ENCODE results near the gene FCRL4. TPM values are rescaled to one million over a fixed set of nuclear protein-coding genes. Genes with fewer than 3 reads are reported as not detected.

FCRL4 gene
- total and polyA plus RNA-seq, 2 of the 4 experiments (the other 2 are of a cell fraction): not detected

GRCh38 chr1:157558119-157558518 lies 39.8 kb downstream of the FCRL4 start:
- Histone ChIP-seq H3K56ac (ENCODE audit: extremely low read depth, insufficient read depth, low read length) (no peak overlapping the region), H2AK9ac (replicated peaks; ENCODE audit: low read depth, low read length, poor library complexity) (no peak overlapping the region), H2AK5ac (ENCODE audit: low read depth, low read length) (no peak overlapping the region), H3K27ac (ENCODE audit: insufficient read depth, low read length) (no peak overlapping the region), H4K8ac (ENCODE audit: low read depth in 2 of 2, low read length in 2 of 2) (no peak overlapping the region), H2BK15ac (ENCODE audit: low read depth, low read length) (no peak overlapping the region), H3K14ac (replicated peaks; ENCODE audit: low read depth, low read length) (no peak overlapping the region), H2BK5ac (ENCODE audit: low read depth, low read length, poor library complexity, severe bottlenecking) (no peak overlapping the region), H3K18ac (ENCODE audit: low read depth, low read length) (no peak overlapping the region), H3K36me3 (ENCODE audit: control insufficient read depth, insufficient read depth, low read length) (no peaks in the 10 kb centered on the region), H3K79me1 (ENCODE audit: low read depth in 1 of 2, low read length in 2 of 2) (no peaks in the 10 kb centered on the region), H3K4ac (ENCODE audit: low read depth, low read length) (no peak overlapping the region), H3K23ac (ENCODE audit: low read depth, low read length) (no peak overlapping the region), H3K9me1 (ENCODE audit: insufficient read depth, low read length) (no peaks in the 10 kb centered on the region), H4K5ac (ENCODE audit: low read depth, low read length) (no peak overlapping the region), H2BK20ac (ENCODE audit: low read depth, low read length) (no peak overlapping the region), H2AFZ (replicated peaks; ENCODE audit: low read length, poor library complexity) (no peak overlapping the region), H4K91ac (ENCODE audit: insufficient read depth, low read depth, low read length) (no peak overlapping the region), H3K27me3 (ENCODE audit: control insufficient read depth, insufficient read depth, low read length) (no peaks in the 10 kb centered on the region), H3K9ac (ENCODE audit: low read depth, low read length) (no peak overlapping the region), H3K9me3 (ENCODE audit: control insufficient read depth, insufficient read depth, low read length) (no peaks in the 10 kb centered on the region), H3K4me3 (ENCODE audit: insufficient read depth, low read depth, low read length) (no peak overlapping the region), H3K4me2 (ENCODE audit: low read depth, low read length) (no peak overlapping the region), H2BK120ac (ENCODE audit: low read depth, low read length) (no peak overlapping the region), H4K20me1 (ENCODE audit: insufficient read depth, low read length) (no peaks in the 10 kb centered on the region), H3K4me1 (ENCODE audit: control insufficient read depth, insufficient read depth, low read length) (no peaks in the 10 kb centered on the region)
- DNase-seq: no peak
- in situ Hi-C loops (cut with MboI; ENCODE audit: low sequenced_read_pairs): no loop called here
- intact Hi-C loops (cut with micrococcal nuclease): no loop called here
- no CpG with 5 or more reads among the region's 2 CpGs for WGBS, 2 experiments (ENCODE audit: extremely low coverage in 2 of 2, insufficient read length in 1 of 2)
- TF ChIP-seq CHD1 (IDR thresholded peaks at IDR 0.05; ENCODE audit: low read depth, low read length): no peak
- TF ChIP-seq POLR2A (IDR thresholded peaks at IDR 0.05; ENCODE audit: low read depth, low read length): no peak
- TF ChIP-seq MXI1 (IDR thresholded peaks at IDR 0.05; ENCODE audit: borderline replicate concordance, low read depth, low read length): no peak
- no peak for TF ChIP-seq ELK1 (IDR thresholded peaks at IDR 0.05; ENCODE audit: borderline replicate concordance, low read depth, low read length)
- no peak for TF ChIP-seq CEBPB (IDR thresholded peaks at IDR 0.05; ENCODE audit: low read depth, low read length)
- TF ChIP-seq BHLHE40 (IDR thresholded peaks at IDR 0.05; ENCODE audit: low read depth, low read length): no peak
- TF ChIP-seq, protein P1, sequence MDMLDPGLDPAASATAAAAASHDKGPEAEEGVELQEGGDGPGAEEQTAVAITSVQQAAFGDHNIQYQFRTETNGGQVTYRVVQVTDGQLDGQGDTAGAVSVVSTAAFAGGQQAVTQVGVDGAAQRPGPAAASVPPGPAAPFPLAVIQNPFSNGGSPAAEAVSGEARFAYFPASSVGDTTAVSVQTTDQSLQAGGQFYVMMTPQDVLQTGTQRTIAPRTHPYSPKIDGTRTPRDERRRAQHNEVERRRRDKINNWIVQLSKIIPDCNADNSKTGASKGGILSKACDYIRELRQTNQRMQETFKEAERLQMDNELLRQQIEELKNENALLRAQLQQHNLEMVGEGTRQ (IDR thresholded peaks at IDR 0.05; ENCODE audit: low read depth, low read length): no peak
- dilution Hi-C loops (cut with HindIII; ENCODE audit: low sequenced_read_pairs, unreplicated experiment): no loop called here
- ATAC-seq (ENCODE audit: low read depth): no peak
- POLR2A ChIA-PET (ENCODE audit: unreplicated experiment): no interaction called here
- CTCF ChIA-PET: no interaction called here
- BruUV-seq (replicated peaks): no TSS peak

Measured in IMR-90 (cell line).